Fibroblast of villous mesenchyme (primary cell): ENCODE measurements around the gene CHST13. TPM values are rescaled to one million over a fixed set of nuclear protein-coding genes. Genes with fewer than 3 reads are reported as not detected.

Experiments used
- DNase-seq: peaks from one replicate; pipeline ENCODE4 v3.0.0-alpha.2; 2010; ENCODE audit warnings: low read depth
- H3K4me3 ChIP-seq: 2 replicates; pipeline ENCODE4 v1.5.1; 2011; ENCODE audit warnings: low read depth, mild to moderate bottlenecking, low read length
- CTCF ChIP-seq: IDR thresholded peaks from 2 replicates; pipeline ENCODE4 v1.5.1; 2012; ENCODE audit warnings: low read depth, mild to moderate bottlenecking, low read length; ENCODE audit not compliant: insufficient read depth
- total RNA-seq: library from RNA; depleted of rRNA; stranded (reverse); fragments of >200 nt; gene quantifications from 2 replicates; pipeline ENCODE4 v1.2.3, GENCODE V29; 2012

The CHST13 gene
- total RNA-seq, 1 donor, result not detected

- DNase-seq, result no peak
- H3K4me3 ChIP-seq, result no peak overlapping the region
- TF ChIP-seq CTCF, result no peak
These were observed 25.5 kb upstream of the CHST13 start for GRCh38 chr3:126498461-126498860.

GRCh38 chr3:126498929-126499328 is 25.0 kb upstream of the CHST13 start:
- no peak overlapping the region for H3K4me3 ChIP-seq
- TF ChIP-seq CTCF, result no peak
- DNase-seq, result no peak

GRCh38 chr3:126499401-126499800 is 24.6 kb upstream of the CHST13 start:
- DNase-seq, result no peak
- TF ChIP-seq CTCF, result no peak
- H3K4me3 ChIP-seq, result no peak overlapping the region

GRCh38 chr3:126500016-126500415 is 23.9 kb upstream of the CHST13 start:
- H3K4me3 ChIP-seq, result no peak overlapping the region
- TF ChIP-seq CTCF, result no peak
- no peak for DNase-seq

- no peak for TF ChIP-seq CTCF
- no peak for DNase-seq
- H3K4me3 ChIP-seq, result no peak overlapping the region
These were observed 22.9 kb upstream of the CHST13 start for GRCh38 chr3:126501054-126501453.

GRCh38 chr3:126501736-126502135 is 22.2 kb upstream of the CHST13 start:
- no peak for TF ChIP-seq CTCF
- DNase-seq, result no peak

GRCh38 chr3:126502656-126503055 is 21.3 kb upstream of the CHST13 start:
- H3K4me3 ChIP-seq, result no peak overlapping the region
- no peak for DNase-seq
- TF ChIP-seq CTCF, result no peak

More at GRCh38 chr3:126501736-126502135, 22.2 kb upstream of the CHST13 start:
- H3K4me3 ChIP-seq, result no peak overlapping the region
